Breast epithelium (tissue), 4 donors: ENCODE results near the gene HECTD4. TPM values are rescaled to one million over a fixed set of nuclear protein-coding genes. Genes with fewer than 3 reads are reported as not detected.

Experiments
- DNase-seq, 2 donors: peaks; one replicate each; pipeline ENCODE4 v3.0.0-alpha.2; 2019; ENCODE audit warnings: low spot score in 2 of 2
- H3K27ac ChIP-seq, 2 donors: fragments of 200-600 bp; sonication (generic) in 1 of 2; one replicate each; pipeline ENCODE4 v1.5.1; 2016 to 2019; ENCODE audit warnings: mild to moderate bottlenecking in 1 of 2
- H3K27me3 ChIP-seq, 2 donors: fragments of 200-600 bp; sonication (generic) in 1 of 2; one replicate each; pipeline versions ENCODE4 v1.5.1 to v1.6.0; 2017 to 2019; ENCODE audit warnings: control low read depth in 1 of 2, mild to moderate bottlenecking in 1 of 2
- H3K36me3 ChIP-seq: fragments of 200-600 bp; one replicate; pipeline ENCODE4 v1.5.1; 2019
- H3K4me1 ChIP-seq, 2 donors: fragments of 200-600 bp; sonication (generic); one replicate each; pipeline ENCODE4 v1.5.1; 2016 to 2019; ENCODE audit warnings: control low read depth in 1 of 2
- H3K4me3 ChIP-seq, 3 donors: fragments of 200-600 bp; sonication (generic); 1 replicate in 2 of 3; 2 replicates in 1 of 3; pipeline ENCODE4 v1.5.1; 2016 to 2019; ENCODE audit warnings: mild to moderate bottlenecking in 3 of 3, moderate library complexity in 2 of 3
- H3K9me3 ChIP-seq, 2 donors: fragments of 200-600 bp; sonication (generic) in 1 of 2; one replicate each; pipeline ENCODE4 v1.5.1; 2016 to 2019; ENCODE audit warnings: control low read depth in 1 of 2
- CTCF ChIP-seq, 3 donors: fragments of 450-650 bp; IDR thresholded peaks; one replicate each; pipeline ENCODE4 v1.5.1; 2016 to 2017; ENCODE audit warnings: antibody characterized with exemption in 3 of 3, mild to moderate bottlenecking in 3 of 3, moderate library complexity in 3 of 3
- POLR2A ChIP-seq: fragments of 450-650 bp; IDR thresholded peaks from one replicate; pipeline ENCODE4 v1.6.1; 2016; ENCODE audit warnings: antibody characterized with exemption, mild to moderate bottlenecking, moderate library complexity
- POLR2AphosphoS5 ChIP-seq, 3 donors: sonication (generic); formaldehyde crosslinking; IDR thresholded peaks; one replicate each; pipeline ENCODE4 v1.6.1; 2017; ENCODE audit warnings: antibody characterized with exemption in 3 of 3
- intact Hi-C: fragments of 100-400 bp; cut with DNase I; formaldehyde crosslinking; loops from one replicate; pipeline ENCODE4 v1.15.1; 2023; ENCODE audit warnings: low total_unique reads
- total RNA-seq, 3 donors: library from RNA; depleted of rRNA; stranded (reverse); fragments of >200 nt; gene quantifications; one replicate each; pipeline ENCODE4 v1.1.0, GENCODE V29; 2016

HECTD4 gene
- total RNA-seq, 3 donors from 2014 or later = 37.6 to 57.4 (median 49.5) TPM

GRCh38 chr12:112375105-112375504 is 7.1 kb downstream of the HECTD4 start:
- TF ChIP-seq POLR2A = no peak
- no peak for TF ChIP-seq CTCF (IDR thresholded peaks at IDR 0.05)
- no peak for TF ChIP-seq POLR2AphosphoS5 (IDR thresholded peaks at IDR 0.05)
- Histone ChIP-seq H3K9me3 (no peaks in the 10 kb centered on the region), H3K4me3 (no peak overlapping the region), H3K27ac (no peak overlapping the region), H3K4me1 (no peaks in the 10 kb centered on the region), H3K27me3 (no peaks in the 10 kb centered on the region), H3K36me3 (no peaks in the 10 kb centered on the region)
- intact Hi-C loops = loop anchor here (5.0 kb wide), 1 partner anchor 33 kb away; no protein-coding TSS in a partner anchor
- DNase-seq = no peak

GRCh38 chr12:112374166-112374740 is 8.0 kb downstream of the HECTD4 start:
- Histone ChIP-seq H3K4me1 (no peaks in the 10 kb centered on the region), H3K27me3 (no peaks in the 10 kb centered on the region), H3K36me3 (no peaks in the 10 kb centered on the region), H3K27ac (no peak overlapping the region), H3K9me3 (no peaks in the 10 kb centered on the region), H3K4me3 (no peak overlapping the region)
- intact Hi-C loops = no loop called here
- DNase-seq = no peak
- TF ChIP-seq POLR2A = no peak
- TF ChIP-seq CTCF (IDR thresholded peaks at IDR 0.05) = no peak
- TF ChIP-seq POLR2AphosphoS5 (IDR thresholded peaks at IDR 0.05) = no peak

- no peaks in the 10 kb centered on the region for H3K27me3 ChIP-seq
- H3K27ac ChIP-seq = no peak overlapping the region
- TF ChIP-seq POLR2AphosphoS5 (IDR thresholded peaks at IDR 0.05) (no peak), CTCF (IDR thresholded peaks at IDR 0.05) (no peak), POLR2A (no peak)
- no peaks in the 10 kb centered on the region for H3K36me3 ChIP-seq
- intact Hi-C loops = no loop called here
- DNase-seq = no peak
- H3K9me3 ChIP-seq = no peaks in the 10 kb centered on the region
- H3K4me1 ChIP-seq = no peaks in the 10 kb centered on the region
- H3K4me3 ChIP-seq = no peak overlapping the region
Observed at GRCh38 chr12:112370868-112371510, 11.2 kb downstream of the HECTD4 start.

- Histone ChIP-seq H3K27ac (no peak overlapping the region), H3K4me1 (no peaks in the 10 kb centered on the region), H3K36me3 (no peaks in the 10 kb centered on the region), H3K9me3 (no peaks in the 10 kb centered on the region), H3K27me3 (no peaks in the 10 kb centered on the region), H3K4me3 (no peak overlapping the region)
- intact Hi-C loops = no loop called here
- no peak for DNase-seq
- TF ChIP-seq POLR2A = no peak
- no peak for TF ChIP-seq CTCF (IDR thresholded peaks at IDR 0.05)
- no peak for TF ChIP-seq POLR2AphosphoS5 (IDR thresholded peaks at IDR 0.05)
Observed at GRCh38 chr12:112370199-112370598, 12.0 kb downstream of the HECTD4 start.

- Histone ChIP-seq H3K27ac (no peak overlapping the region), H3K36me3 (no peaks in the 10 kb centered on the region), H3K4me1 (no peaks in the 10 kb centered on the region), H3K27me3 (no peaks in the 10 kb centered on the region), H3K9me3 (no peaks in the 10 kb centered on the region), H3K4me3 (no peak overlapping the region)
- no peak for TF ChIP-seq POLR2A
- TF ChIP-seq POLR2AphosphoS5 (IDR thresholded peaks at IDR 0.05) = no peak
- no peak for TF ChIP-seq CTCF (IDR thresholded peaks at IDR 0.05)
- DNase-seq = no peak
- intact Hi-C loops = no loop called here
Observed at GRCh38 chr12:112368856-112369255, 13.4 kb downstream of the HECTD4 start.
